B cell (primary cell): Measurements from ENCODE around the gene PC. TPM values are rescaled to one million over a fixed set of nuclear protein-coding genes. Genes with fewer than 3 reads are reported as not detected.

ENCODE experiments used
- ATAC-seq: fragments of 200-7000 bp; cut with Tn5 transposase; one replicate; pipeline ENCODE4 v1.10.0; 2021; ENCODE audit warnings: low read depth, mild to moderate bottlenecking, moderate number of reproducible peaks, moderate library complexity
- CTCF ChIA-PET: fragments of 350-600 bp; sonication (Branson Sonifier 250); formaldehyde crosslinking; loops from one replicate; lab custom pipeline; 2021; ENCODE audit warnings: antibody characterized with exemption, inconsistent platforms; lab: Charles Lee
- POLR2A ChIA-PET: fragments of 350-600 bp; sonication (Branson Sonifier 250); formaldehyde crosslinking; loops from one replicate; lab custom pipeline; 2021; ENCODE audit warnings: antibody characterized with exemption; lab: Charles Lee
- DNase-seq: peaks from one replicate; pipeline ENCODE4 v3.0.0; 2013
- H2AFZ ChIP-seq: 2 replicates; pipeline ENCODE4 v1.6.1; 2012; ENCODE audit warnings: mild to moderate bottlenecking, low read depth, low read length; ENCODE audit not compliant: insufficient read depth, poor library complexity, severe bottlenecking
- H3K27ac ChIP-seq, 2 donors: 1 replicate in 1 of 2; 2 replicates in 1 of 2; pipeline ENCODE4 v1.5.1; 2012 to 2013; ENCODE audit warnings: low read length in 2 of 2, mild to moderate bottlenecking in 2 of 2, moderate library complexity in 1 of 2
- H3K27me3 ChIP-seq, 4 experiments: fragments of 200-600 bp in 1 of 4; sonication (generic) in 1 of 4; replicated peaks in 1 of 4; 1 replicate in 2 of 4; 2 replicates in 2 of 4; pipeline versions ENCODE4 v1.6.1 to v1.7.0; 2013 to 2016; ENCODE audit warnings: low read length in 3 of 4, mild to moderate bottlenecking in 2 of 4, mixed read lengths in 1 of 4, moderate library complexity in 1 of 4; ENCODE audit not compliant: insufficient read depth in 4 of 4, control insufficient read depth in 3 of 4; ENCODE audit errors: control extremely low read depth in 1 of 4
- H3K36me3 ChIP-seq, 2 experiments: replicated peaks in 1 of 2; 1 replicate in 1 of 2; 2 replicates in 1 of 2; pipeline versions ENCODE4 v1.6.1 to v1.7.1; 2013; ENCODE audit warnings: low read length in 1 of 2; ENCODE audit not compliant: insufficient read depth in 2 of 2, control insufficient read depth in 1 of 2; ENCODE audit errors: control extremely low read depth in 1 of 2, extremely low read depth in 1 of 2
- H3K4me1 ChIP-seq, 2 donors: fragments of 200-600 bp in 1 of 2; sonication (generic) in 1 of 2; 1 replicate in 1 of 2; 2 replicates in 1 of 2; pipeline versions ENCODE4 v1.5.1 to v1.6.1; 2013 to 2017; ENCODE audit warnings: low read length in 2 of 2; ENCODE audit not compliant: control insufficient read depth in 2 of 2, insufficient read depth in 2 of 2
- H3K4me2 ChIP-seq: replicated peaks from 2 replicates; pipeline ENCODE3; 2012; ENCODE audit warnings: mild to moderate bottlenecking, low read depth, low read length; ENCODE audit not compliant: poor library complexity, severe bottlenecking
- H3K4me3 ChIP-seq, 5 experiments: fragments of 200-600 bp in 1 of 5; sonication (generic) in 1 of 5; 1 replicate in 3 of 5; 2 replicates in 2 of 5; pipeline versions ENCODE4 v1.5.1 to v1.7.0; 2011 to 2016; ENCODE audit warnings: low read length in 4 of 5, mild to moderate bottlenecking in 4 of 5, low read depth in 2 of 5, control low read depth in 1 of 5, moderate library complexity in 1 of 5; ENCODE audit not compliant: insufficient read depth in 1 of 5; ENCODE audit errors: control extremely low read depth in 1 of 5, extremely low read depth in 1 of 5
- H3K79me2 ChIP-seq: fragments of 200-600 bp; sonication (generic); one replicate; pipeline ENCODE4 v1.6.0; 2016; ENCODE audit warnings: low read length; ENCODE audit not compliant: control insufficient read depth, insufficient read depth
- H3K9ac ChIP-seq: fragments of 200-600 bp; sonication (generic); 2 replicates; pipeline ENCODE4 v1.6.1; 2017; ENCODE audit warnings: mild to moderate bottlenecking, low read length, moderate library complexity
- H3K9me3 ChIP-seq, 3 donors: one replicate each; pipeline versions ENCODE4 v1.6.1 to v1.7.1; 2013; ENCODE audit warnings: low read length in 2 of 3; ENCODE audit not compliant: control insufficient read depth in 2 of 3, insufficient read depth in 1 of 3; ENCODE audit errors: control extremely low read depth in 1 of 3
- H4K20me1 ChIP-seq: 2 replicates; pipeline ENCODE4 v1.6.0; 2012; ENCODE audit warnings: mild to moderate bottlenecking, low read length; ENCODE audit not compliant: insufficient read depth, control insufficient read depth, poor library complexity, severe bottlenecking
- H3K27ac Mint-ChIP-seq: one replicate; pipeline ENCODE4 v1.8.0; 2021; ENCODE audit warnings: mixed read lengths
- H3K27me3 Mint-ChIP-seq: one replicate; pipeline ENCODE4 v1.8.0; 2021; ENCODE audit warnings: mixed read lengths
- H3K4me1 Mint-ChIP-seq: one replicate; pipeline ENCODE4 v1.8.0; 2021; ENCODE audit warnings: mixed read lengths
- H3K4me3 Mint-ChIP-seq: one replicate; pipeline ENCODE4 v1.8.0; 2021; ENCODE audit warnings: mixed read lengths
- H3K9me3 Mint-ChIP-seq: one replicate; pipeline ENCODE4 v1.8.0; 2022; ENCODE audit warnings: mixed read lengths; ENCODE audit not compliant: insufficient read depth
- CTCF ChIP-seq: fragments of 200-600 bp; IDR thresholded peaks from one replicate; pipeline ENCODE4 v1.8.0; 2022; ENCODE audit warnings: antibody characterized with exemption, mild to moderate bottlenecking
- EZH2 ChIP-seq: IDR thresholded peaks from 2 replicates; pipeline ENCODE4 v1.6.1; 2012; ENCODE audit warnings: borderline replicate concordance, low read depth, mild to moderate bottlenecking, moderate library complexity, low read length; ENCODE audit not compliant: insufficient read depth, poor library complexity, severe bottlenecking
- WGBS: methylation state at CpG from one replicate; pipeline ENCODE4 v1.1.5; 2013; ENCODE audit warnings: missing lambda C conversion rate; ENCODE audit not compliant: insufficient coverage; 5-methylcytosine and 5-hydroxymethylcytosine counted together
- intact Hi-C: fragments of 100-400 bp; cut with micrococcal nuclease; formaldehyde crosslinking; loops from one replicate; pipeline ENCODE4 v1.10.0; 2022
- polyA plus RNA-seq: library from polyadenylated mRNA; depleted of rRNA; stranded (reverse); fragments of >200 nt; gene quantifications from 2 replicates; pipeline ENCODE4 v1.2.3, GENCODE V29; 2012
- total RNA-seq, 2 donors: library from RNA; stranded (reverse); fragments of 120-200 nt in 1 of 2; gene quantifications; 1 replicate in 1 of 2; 2 replicates in 1 of 2; pipeline versions ENCODE4 v1.2.3 to v1.2.4, GENCODE V29; 2013 to 2022

The PC gene
- total and polyA plus RNA-seq, 2 donors (not counting 1 experiment from before 2014, with no cell fraction given), result 1.5 to 4.4 TPM

- Histone ChIP-seq H3K27me3 (no peaks in the 10 kb centered on the region), H3K9ac (no peak overlapping the region), H4K20me1 (no peaks in the 10 kb centered on the region), H2AFZ (no peak overlapping the region), H3K27ac (no peak overlapping the region), H3K4me2 (no peak overlapping the region), H3K4me1 (peaks cover 0 to 3% of the 10 kb centered on the region in 2 donors), H3K36me3 (no peaks in the 10 kb centered on the region), H3K79me2 (no peaks in the 10 kb centered on the region), H3K4me3 (no peak overlapping the region), H3K9me3 (no peaks in the 10 kb centered on the region)
- ChIA-PET CTCF (no interaction called here), POLR2A (no interaction called here)
- Mint-ChIP-seq H3K27ac (no peak overlapping the region), H3K4me3 (no peak overlapping the region), H3K9me3 (no peaks in the 10 kb centered on the region), H3K4me1 (peaks cover 11% of the 10 kb centered on the region), H3K27me3 (no peaks in the 10 kb centered on the region)
- 89% methylated on average over 31 of the region's 31 CpGs for WGBS
- ATAC-seq (no peak), DNase-seq (no peak)
- intact Hi-C loops, result no loop called here
- no peak for TF ChIP-seq EZH2
- TF ChIP-seq CTCF, result no peak
Measured at GRCh38 chr11:66863428-66864125, 94.6 kb downstream of the PC start.

GRCh38 chr11:66862559-66863037 is 95.6 kb downstream of the PC start:
- no peak overlapping the region for H3K4me3 Mint-ChIP-seq
- TF ChIP-seq CTCF (no peak), EZH2 (no peak)
- H3K4me3 ChIP-seq, result no peak overlapping the region
- H3K27me3 Mint-ChIP-seq, result no peaks in the 10 kb centered on the region
- H3K36me3 ChIP-seq, result no peaks in the 10 kb centered on the region
- no peaks in the 10 kb centered on the region for H3K9me3 Mint-ChIP-seq
- H3K9me3 ChIP-seq, result no peaks in the 10 kb centered on the region
- no peak overlapping the region for H3K9ac ChIP-seq
- no peak for DNase-seq
- no peak overlapping the region for H3K4me2 ChIP-seq
- no peaks in the 10 kb centered on the region for H3K27me3 ChIP-seq
- no peak for ATAC-seq
- H3K79me2 ChIP-seq, result no peaks in the 10 kb centered on the region
- no peak overlapping the region for H3K27ac ChIP-seq
- WGBS, result 82% methylated on average over 11 of the region's 11 CpGs
- no peaks in the 10 kb centered on the region for H4K20me1 ChIP-seq
- no peak overlapping the region for H3K27ac Mint-ChIP-seq
- peaks cover 0 to under 1% of the 10 kb centered on the region in 2 donors for H3K4me1 ChIP-seq
- intact Hi-C loops, result no loop called here
- ChIA-PET POLR2A (no interaction called here), CTCF (no interaction called here)
- peaks cover 4% of the 10 kb centered on the region for H3K4me1 Mint-ChIP-seq
- H2AFZ ChIP-seq, result no peak overlapping the region
